Suprapubic skin (tissue), 3 donors: Measurements from ENCODE around the gene EPN2.

Source experiments
- CTCF ChIP-seq, 2 donors: fragments of 200-600 bp in 1 of 2; fragments of 450-650 bp in 1 of 2; sonication (generic) in 1 of 2; IDR thresholded peaks; one replicate each; pipeline ENCODE4 v1.5.1; 2016 to 2019; ENCODE audit warnings: antibody characterized with exemption in 2 of 2, mild to moderate bottlenecking in 1 of 2, moderate library complexity in 1 of 2
- POLR2A ChIP-seq, 2 donors: fragments of 450-650 bp; IDR thresholded peaks; one replicate each; pipeline ENCODE4 v1.6.1; 2017; ENCODE audit warnings: antibody characterized with exemption in 2 of 2, mild to moderate bottlenecking in 2 of 2, moderate library complexity in 2 of 2

GRCh38 chr17:19278729-19279128 lies 41.6 kb downstream of the EPN2 start:
- TF ChIP-seq POLR2A (IDR thresholded peaks at IDR 0.05) (no peak), CTCF (IDR thresholded peaks at IDR 0.05) (no peak)
